K562 (cell line): ENCODE measurements around the gene OR2B2. TPM values are rescaled to one million over a fixed set of nuclear protein-coding genes. Genes with fewer than 3 reads are reported as not detected.
A peak's percentile ranks its signal among the peaks of the same experiment; 100 is the strongest.

Source experiments
- BRF1 ChIP-seq: IDR thresholded peaks from 3 replicates; pipeline ENCODE4 v1.6.1; 2011; ENCODE audit warnings: borderline replicate concordance, mild to moderate bottlenecking; ENCODE audit not compliant: insufficient read length; ENCODE audit errors: extremely low read depth
- FOXP1 ChIP-seq: sonication (generic); formaldehyde crosslinking; IDR thresholded peaks from 2 replicates; pipeline ENCODE4 v1.8.0; 2022; ENCODE audit warnings: mild to moderate bottlenecking, missing genetic modification reagents
- FUS ChIP-seq: fragments of 200-400 bp; formaldehyde crosslinking; optimal IDR thresholded peaks from 2 replicates; pipeline ENCODE3; 2017; ENCODE audit warnings: low read depth, low read length
- ILF3 ChIP-seq: fragments of 450-650 bp; IDR thresholded peaks from 2 replicates; pipeline ENCODE4 v1.6.1; 2018; ENCODE audit warnings: antibody characterized with exemption, mild to moderate bottlenecking, moderate library complexity, borderline replicate concordance
- KAT2B ChIP-seq: IDR thresholded peaks from one replicate; pipeline ENCODE4 v1.6.1; 2012; ENCODE audit warnings: low read depth, mild to moderate bottlenecking, control low read depth, inconsistent platforms, low read length, moderate library complexity
- KLF10 ChIP-seq: fragments of 250-450 bp; sonication (Bioruptor Pico); IDR thresholded peaks from 2 replicates; pipeline ENCODE4 v1.6.1; 2021; ENCODE audit warnings: matching md5 sums
- RBM15 ChIP-seq: fragments of 200-400 bp; formaldehyde crosslinking; IDR thresholded peaks from 2 replicates; pipeline ENCODE4 v1.6.1; 2018; ENCODE audit warnings: mild to moderate bottlenecking, low read length, moderate library complexity; ENCODE audit not compliant: insufficient read depth
- RBM22 ChIP-seq: fragments of 200-400 bp; formaldehyde crosslinking; IDR thresholded peaks from 2 replicates; pipeline ENCODE4 v1.6.1; 2018; ENCODE audit warnings: low read length, low read depth; ENCODE audit not compliant: poor library complexity, severe bottlenecking
- SIX5 ChIP-seq, 2 experiments: IDR thresholded peaks; 2 replicates each; pipeline ENCODE4 v1.6.1; 2011; ENCODE audit warnings: low read length in 2 of 2, borderline replicate concordance in 1 of 2, low read depth in 1 of 2, mild to moderate bottlenecking in 1 of 2, moderate library complexity in 1 of 2; ENCODE audit not compliant: insufficient read depth in 1 of 2
- TOE1 ChIP-seq, 2 experiments: fragments of 450-650 bp in 1 of 2; sonication (generic) in 1 of 2; formaldehyde crosslinking in 1 of 2; IDR thresholded peaks; 2 replicates each; pipeline versions ENCODE4 v1.7.1 to v1.8.0; 2016 to 2022; ENCODE audit warnings: borderline replicate concordance in 2 of 2, mild to moderate bottlenecking in 2 of 2, antibody characterized with exemption in 1 of 2, inconsistent platforms in 1 of 2, low read depth in 1 of 2, missing genetic modification reagents in 1 of 2, moderate library complexity in 1 of 2
- VEZF1 ChIP-seq: fragments of 200-800 bp; sonication (Bioruptor generic); IDR thresholded peaks from 2 replicates; pipeline ENCODE4 v1.6.1; 2017; ENCODE audit warnings: missing genetic modification characterization, missing compliant biosample characterization
- YY1 ChIP-seq, 3 experiments: IDR thresholded peaks; 2 replicates each; pipeline ENCODE4 v1.6.1; 2011; ENCODE audit warnings: low read length in 2 of 3, mild to moderate bottlenecking in 2 of 3, moderate library complexity in 2 of 3, borderline replicate concordance in 1 of 3, control low read depth in 1 of 3, low read depth in 1 of 3; ENCODE audit not compliant: insufficient read depth in 3 of 3, insufficient replicate concordance in 2 of 3, control insufficient read depth in 1 of 3, insufficient read length in 1 of 3; ENCODE audit errors: extremely low read depth in 1 of 3
- ZBED1 ChIP-seq: IDR thresholded peaks from 2 replicates; pipeline ENCODE4 v1.6.1; 2014
- ZFP36 ChIP-seq: fragments of 150-350 bp; IDR thresholded peaks from 2 replicates; pipeline ENCODE4 v1.6.1; 2018; ENCODE audit warnings: low read length, low read depth; ENCODE audit not compliant: partially characterized antibody
- ZNF232 ChIP-seq: sonication (generic); formaldehyde crosslinking; IDR thresholded peaks from 2 replicates; pipeline ENCODE4 v1.8.0; 2022; ENCODE audit warnings: mild to moderate bottlenecking, missing genetic modification reagents
- ZNF239 ChIP-seq: fragments of 250-450 bp; sonication (Bioruptor Pico); IDR thresholded peaks from 2 replicates; pipeline ENCODE4 v1.4.0; 2020; ENCODE audit warnings: mild to moderate bottlenecking
- ZNF277 ChIP-seq: fragments of 250-450 bp; sonication (Bioruptor Pico); IDR thresholded peaks from 2 replicates; pipeline ENCODE4 v1.8.0; 2022; ENCODE audit warnings: inconsistent platforms, mild to moderate bottlenecking, moderate library complexity, borderline replicate concordance
- ZNF512 ChIP-seq: IDR thresholded peaks from 2 replicates; pipeline ENCODE4 v1.6.1; 2016; ENCODE audit warnings: missing genetic modification characterization, missing compliant biosample characterization
- ZNF551 ChIP-seq: fragments of 250-450 bp; sonication (Bioruptor Pico); IDR thresholded peaks from 2 replicates; pipeline ENCODE4 v1.5.0; 2021; ENCODE audit warnings: mild to moderate bottlenecking, moderate library complexity
- ZNF696 ChIP-seq: fragments of 250-450 bp; sonication (Bioruptor Pico); conservative IDR thresholded peaks from 2 replicates; pipeline ENCODE4 v1.4.0; 2020; ENCODE audit warnings: mild to moderate bottlenecking, moderate library complexity
- ZNF780A ChIP-seq: fragments of 250-450 bp; sonication (Bioruptor Pico); IDR thresholded peaks from 2 replicates; pipeline ENCODE4 v1.5.0; 2021; ENCODE audit warnings: mild to moderate bottlenecking
- polyA plus RNA-seq, 8 experiments: library from polyadenylated mRNA; depleted of rRNA in 4 of 8; stranded (reverse) in 5 of 8; unstranded in 3 of 8; fragments of >200 nt; fragmentation: Nextera tagmentation in 2 of 8; fragmentation: Illumina TruSeq in 1 of 8; extraction: Ambion mirVana in 2 of 8; extraction: Trizol in 1 of 8; gene quantifications; 2 replicates each; pipeline versions ENCODE4 v1.2.1 to v1.2.3, GENCODE V29; 2011 to 2014; ENCODE audit warnings: inconsistent platforms in 1 of 8, missing spikeins in 1 of 8
- total RNA-seq, 7 experiments: library from RNA; depleted of rRNA in 6 of 7; stranded (reverse); fragments of >200 nt in 6 of 7; fragmentation: Illumina TruSeq in 2 of 7; extraction: Trizol in 2 of 7; gene quantifications; 2 replicates each; pipeline versions ENCODE4 v1.2.1 to v1.2.3, GENCODE V29; 2011 to 2021; ENCODE audit warnings: low replicate concordance in 1 of 7

The OR2B2 gene
- total and polyA plus RNA-seq, 9 of the 15 experiments (the other 6 are each of a cell fraction or from before 2014, with no cell fraction given), result 0.24 TPM; not detected in 8

GRCh38 chr6:27890445-27891319, 21.5 kb downstream of the OR2B2 start (continued):
- TF ChIP-seq ZNF512 (tag) (no peak), ZNF780A (CRISPR knock-in tag) (0 out of 2 replicates have a peak, but pooled peaks have one; percentile 36), BRF1 (no peak), FUS (no peak), FOXP1 (peak; percentile 72; the same call in 1 of the 2 replicates), ZNF696 (CRISPR knock-in tag) (no peak), VEZF1 (CRISPR knock-in tag) (peak; percentile 21; the same call in 1 of the 2 replicates), ZNF551 (CRISPR knock-in tag) (0 out of 2 replicates have a peak, but pooled peaks have one; percentile 52), ZNF239 (no peak), ZFP36 (peak; percentile 24), RBM22 (peak; percentile 97), KAT2B (no peak), YY1 (IDR thresholded peaks at IDR 0.05; ENCODE audit: borderline replicate concordance in 1 of 3, control insufficient read depth in 1 of 3, extremely low read depth in 1 of 3, insufficient read depth in 3 of 3, insufficient read length in 1 of 3, insufficient replicate concordance in 2 of 3, low read depth in 1 of 3, low read length in 2 of 3) (peak in 1 of 3 experiments; percentile 70), ZBED1 (no peak; the same call in 1 of the 2 replicates), KLF10 (CRISPR knock-in tag) (peak; percentile 12; the same call in 1 of the 2 replicates), ILF3 (no peak), SIX5 (IDR thresholded peaks at IDR 0.05; ENCODE audit: borderline replicate concordance in 1 of 2, insufficient read depth in 1 of 2, low read depth in 1 of 2, low read length in 2 of 2) (no peak), ZNF277 (CRISPR knock-in tag) (no peak), ZNF232 (CRISPR knock-in tag) (no peak), RBM15 (no peak), TOE1 (IDR thresholded peaks at IDR 0.05; ENCODE audit: borderline replicate concordance) (0 out of 2 replicates have a peak, but pooled peaks have one; percentile 49), TOE1 (CRISPR knock-in tag; IDR thresholded peaks at IDR 0.05; ENCODE audit: borderline replicate concordance, low read depth) (peak; percentile 88; the same call in 1 of the 2 replicates)
